Retina (tissue), 1 donor: ENCODE results near the gene KLF17.

Experiments used
- DNase-seq: peaks from one replicate; pipeline ENCODE4 v3.0.0-alpha.2; 2016

KLF17 gene

GRCh38 chr1:44157903-44158302, 39.3 kb downstream of the KLF17 start:
- DNase-seq, result no peak

DNA sequence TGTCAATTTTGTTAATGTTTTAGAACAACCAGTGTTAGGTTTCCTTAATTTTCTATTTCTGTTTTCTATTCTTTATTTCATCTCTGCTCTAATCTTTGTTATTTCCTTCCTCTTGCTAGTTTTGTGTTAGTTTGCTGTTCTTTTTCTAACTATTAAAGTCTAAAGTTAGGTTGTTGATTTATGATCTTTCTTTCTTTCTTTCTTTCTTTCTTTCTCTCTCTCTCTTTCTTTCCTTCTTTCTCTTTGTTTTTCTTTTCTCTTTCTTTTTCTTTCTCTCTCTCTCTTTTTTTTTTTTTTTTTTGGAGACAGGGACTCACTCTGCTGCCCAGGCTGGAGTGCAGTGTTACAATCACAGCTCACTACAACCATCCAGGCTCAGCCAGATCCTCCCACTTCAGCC, 40.2 kb downstream of the KLF17 start:
- no peak for DNase-seq

DNA sequence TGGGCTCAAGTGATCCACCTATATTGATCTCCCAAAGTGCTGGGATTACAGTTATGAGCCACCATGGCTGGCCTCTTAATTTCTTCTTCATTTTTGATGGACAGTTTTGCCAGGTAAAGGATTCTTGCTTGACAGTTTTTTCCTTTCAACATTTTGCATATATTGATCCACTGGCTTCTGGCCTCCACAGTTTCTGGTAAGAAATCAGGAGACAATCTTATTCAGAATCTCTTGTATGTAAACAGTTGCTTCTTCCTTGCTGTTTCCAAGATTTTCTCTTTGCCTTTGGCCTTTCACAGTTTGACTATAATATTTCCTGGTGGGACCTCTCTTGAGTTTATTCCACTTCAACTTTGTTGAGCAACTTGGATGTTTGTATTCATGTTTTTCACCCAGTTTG, 42.9 kb downstream of the KLF17 start:
- no peak for DNase-seq

DNA sequence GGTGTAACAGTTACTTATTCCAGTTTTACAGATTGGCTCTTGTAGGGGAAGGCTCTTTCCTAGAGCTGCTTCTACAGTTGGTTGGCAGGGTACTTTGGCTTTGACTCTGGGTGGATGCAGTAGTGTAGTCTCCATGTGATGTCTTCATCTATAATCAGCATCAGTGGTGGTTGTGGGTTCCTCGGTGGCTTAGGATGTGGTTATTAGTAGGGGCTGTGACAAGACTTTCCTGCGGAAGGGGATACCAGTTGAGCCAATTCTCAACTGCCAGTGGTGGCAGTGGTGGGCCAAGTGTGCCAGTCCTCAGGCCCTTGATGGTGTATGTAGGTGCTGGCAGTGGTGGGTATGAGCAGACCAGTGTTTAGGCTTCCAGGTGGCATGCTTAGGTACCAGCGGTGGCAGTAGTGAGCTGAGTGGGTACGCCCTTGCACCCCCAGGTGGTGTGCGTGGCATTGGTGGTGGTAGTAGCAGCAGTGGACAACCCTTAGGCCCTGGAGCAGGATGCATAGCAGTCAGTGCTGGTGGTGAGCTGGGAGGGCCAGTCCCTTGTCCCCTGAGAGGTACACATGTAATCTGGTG, 50.0 kb downstream of the KLF17 start:
- DNase-seq, result no peak

DNA sequence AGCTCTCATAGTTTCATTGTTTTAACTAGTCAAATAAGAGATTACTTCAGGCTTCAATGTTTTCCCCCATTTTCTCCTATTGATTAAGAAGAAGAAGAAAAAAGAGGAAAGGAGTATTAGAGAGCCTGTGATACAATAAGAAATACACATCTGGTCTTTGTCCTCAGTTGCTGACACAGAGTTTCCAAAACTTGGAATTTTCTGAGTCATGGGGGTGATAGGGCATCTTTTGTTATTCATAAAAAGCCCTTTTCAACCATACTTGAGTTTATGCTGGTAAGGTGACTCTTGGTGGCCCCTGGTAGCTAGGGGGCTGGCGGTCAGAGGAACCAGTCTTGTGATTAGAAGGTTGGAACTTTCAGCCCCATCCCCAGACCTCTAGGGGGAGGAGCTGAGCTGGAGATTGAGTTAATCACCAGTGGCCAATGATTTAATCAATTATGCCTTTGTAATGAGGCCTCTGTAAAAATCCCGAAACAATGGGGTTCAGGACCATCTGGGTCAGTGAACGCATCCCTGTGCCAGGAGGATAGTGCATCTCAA, 51.7 kb downstream of the KLF17 start:
- DNase-seq, result no peak

- no peak for DNase-seq
Observed at GRCh38 chr1:44174630-44175029, 56.0 kb downstream of the KLF17 start.
